PC-3 (cell line): Measurements from ENCODE around the gene GGCX. TPM values are rescaled to one million over a fixed set of nuclear protein-coding genes. Genes with fewer than 3 reads are reported as not detected.

Experiments used
- ATAC-seq: fragments of 200-7000 bp; cut with Tn5 transposase; 2 replicates; pipeline ENCODE4 v1.9.1; 2020; ENCODE audit warnings: mild to moderate bottlenecking, moderate library complexity
- BruUV-seq: library from RNA; stranded (reverse); fragments of 400-500 nt; replicated peaks from 2 replicates; lab custom pipeline; 2021; lab: Mats Ljungman, UMichigan
- CTCF ChIA-PET: fragments of 300-600 bp; sonication (Branson Sonifier 250); formaldehyde crosslinking; loops from one replicate; lab custom pipeline; 2022; ENCODE audit warnings: antibody characterized with exemption; lab: Charles Lee
- POLR2A ChIA-PET: fragments of 300-600 bp; sonication (Branson Sonifier 250); formaldehyde crosslinking; loops from one replicate; lab custom pipeline; 2022; ENCODE audit warnings: antibody characterized with exemption; ENCODE audit not compliant: unreplicated experiment; lab: Charles Lee
- DNase-seq: peaks from one replicate; pipeline ENCODE4 v3.0.0-alpha.2; 2015
- H2AFZ ChIP-seq: fragments of 300-600 bp; sonication (generic); 2 replicates; pipeline ENCODE4 v1.6.0; 2016; ENCODE audit warnings: antibody characterized with exemption, low read length
- H3F3A ChIP-seq: fragments of 300-600 bp; sonication (generic); one replicate; pipeline ENCODE4 v1.6.0; 2017; ENCODE audit warnings: antibody characterized with exemption, low read length, control low read depth, mild to moderate bottlenecking; ENCODE audit not compliant: unreplicated experiment
- H3K27ac ChIP-seq: fragments of 300-600 bp; sonication (generic); 2 replicates; pipeline ENCODE4 v1.5.1; 2016; ENCODE audit warnings: mild to moderate bottlenecking, low read length
- H3K27me3 ChIP-seq: fragments of 300-600 bp; sonication (generic); 2 replicates; pipeline ENCODE4 v1.6.1; 2016; ENCODE audit warnings: low read length, mixed read lengths
- H3K36me3 ChIP-seq: fragments of 300-600 bp; sonication (generic); 2 replicates; pipeline ENCODE4 v1.6.1; 2016; ENCODE audit warnings: low read depth, mixed run types, low read length, mixed read lengths
- H3K4me1 ChIP-seq: fragments of 300-600 bp; sonication (generic); 2 replicates; pipeline ENCODE4 v1.5.1; 2016; ENCODE audit warnings: low read length; ENCODE audit not compliant: insufficient read depth
- H3K4me2 ChIP-seq: fragments of 300-600 bp; sonication (generic); 2 replicates; pipeline ENCODE4 v1.6.0; 2016; ENCODE audit warnings: low read length
- H3K4me3 ChIP-seq: fragments of 300-600 bp; sonication (generic); 2 replicates; pipeline ENCODE4 v1.5.1; 2016; ENCODE audit warnings: mild to moderate bottlenecking, low read length, mixed read lengths
- H3K79me2 ChIP-seq: fragments of 300-600 bp; sonication (generic); 2 replicates; pipeline ENCODE4 v1.6.1; 2017; ENCODE audit warnings: low read length, mixed read lengths
- H3K9ac ChIP-seq: fragments of 300-600 bp; sonication (generic); 2 replicates; pipeline ENCODE4 v1.6.0; 2016; ENCODE audit warnings: mild to moderate bottlenecking, low read length
- H3K9me2 ChIP-seq: fragments of 300-600 bp; sonication (generic); replicated peaks from 2 replicates; pipeline ENCODE4 v1.6.1; 2016; ENCODE audit warnings: mixed run types, low read length, mixed read lengths
- H3K9me3 ChIP-seq: fragments of 300-600 bp; sonication (generic); 2 replicates; pipeline ENCODE4 v1.6.1; 2016; ENCODE audit warnings: low read length, mixed read lengths
- H4K20me1 ChIP-seq: fragments of 300-600 bp; sonication (generic); 2 replicates; pipeline ENCODE4 v1.6.1; 2016; ENCODE audit warnings: low read length, mixed read lengths
- EZH2 ChIP-seq: fragments of 300-600 bp; sonication (generic); IDR thresholded peaks from one replicate; pipeline ENCODE4 v1.6.1; 2017; ENCODE audit warnings: antibody characterized with exemption, mild to moderate bottlenecking, low read length; ENCODE audit not compliant: unreplicated experiment
- EZH2phosphoT487 ChIP-seq: fragments of 300-600 bp; sonication (generic); IDR thresholded peaks from 2 replicates; pipeline ENCODE4 v1.6.1; 2018; ENCODE audit warnings: mild to moderate bottlenecking, antibody characterized with exemption, low read length, borderline replicate concordance
- intact Hi-C: fragments of 100-400 bp; cut with micrococcal nuclease; formaldehyde crosslinking; loops from 2 replicates; pipeline ENCODE4 v1.9.0; 2023
- total RNA-seq: library from RNA; depleted of rRNA; stranded (reverse); fragments of >200 nt; gene quantifications from 2 replicates; pipeline ENCODE4 v1.2.3, GENCODE V29; 2014
- TF ChIP-seq, protein P1 (sequence below): fragments of 300-600 bp; sonication (generic); conservative IDR thresholded peaks from 2 replicates; pipeline ENCODE4 v1.5.1; 2017; ENCODE audit warnings: antibody characterized with exemption, low read depth, mild to moderate bottlenecking, low read length

The GGCX gene
- total RNA-seq, 1 experiment from 2014 or later: 46.7 TPM

DNA sequence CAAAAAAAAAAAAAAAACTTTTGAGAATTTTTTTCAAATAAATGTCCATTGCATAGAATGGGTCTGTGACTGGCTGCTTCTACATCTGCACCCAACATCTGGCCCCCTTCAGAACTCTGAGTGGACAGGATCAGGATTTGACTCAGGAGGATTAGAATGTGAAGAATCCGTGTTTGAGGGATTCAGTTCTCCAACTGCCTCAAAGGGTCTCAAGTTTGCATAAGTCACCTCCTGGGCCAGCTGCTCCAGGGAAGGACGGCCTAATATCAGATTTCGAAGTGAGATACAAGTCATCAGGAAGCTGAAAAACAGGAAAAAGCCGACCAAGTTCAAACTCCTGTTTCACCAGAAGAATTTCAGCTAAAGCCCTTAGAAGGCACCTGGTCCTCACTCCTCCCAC, 11.5 kb downstream of the GGCX start:
- H3F3A ChIP-seq: peaks cover 33% of the 10 kb centered on the region
- peak; percentile 0; the same call in 1 of the 2 replicates for ATAC-seq
- BruUV-seq: no TSS peak
- intact Hi-C loops: no loop called here
- ChIA-PET POLR2A (no interaction called here), CTCF (no interaction called here)
- no peaks in the 10 kb centered on the region for H3K9me3 ChIP-seq
- peaks cover 33% of the 10 kb centered on the region; the same call in 1 of the 2 replicates for H3K36me3 ChIP-seq
- TF ChIP-seq EZH2phosphoT487 (no peak), EZH2 (no peak)
- TF ChIP-seq, protein P1, sequence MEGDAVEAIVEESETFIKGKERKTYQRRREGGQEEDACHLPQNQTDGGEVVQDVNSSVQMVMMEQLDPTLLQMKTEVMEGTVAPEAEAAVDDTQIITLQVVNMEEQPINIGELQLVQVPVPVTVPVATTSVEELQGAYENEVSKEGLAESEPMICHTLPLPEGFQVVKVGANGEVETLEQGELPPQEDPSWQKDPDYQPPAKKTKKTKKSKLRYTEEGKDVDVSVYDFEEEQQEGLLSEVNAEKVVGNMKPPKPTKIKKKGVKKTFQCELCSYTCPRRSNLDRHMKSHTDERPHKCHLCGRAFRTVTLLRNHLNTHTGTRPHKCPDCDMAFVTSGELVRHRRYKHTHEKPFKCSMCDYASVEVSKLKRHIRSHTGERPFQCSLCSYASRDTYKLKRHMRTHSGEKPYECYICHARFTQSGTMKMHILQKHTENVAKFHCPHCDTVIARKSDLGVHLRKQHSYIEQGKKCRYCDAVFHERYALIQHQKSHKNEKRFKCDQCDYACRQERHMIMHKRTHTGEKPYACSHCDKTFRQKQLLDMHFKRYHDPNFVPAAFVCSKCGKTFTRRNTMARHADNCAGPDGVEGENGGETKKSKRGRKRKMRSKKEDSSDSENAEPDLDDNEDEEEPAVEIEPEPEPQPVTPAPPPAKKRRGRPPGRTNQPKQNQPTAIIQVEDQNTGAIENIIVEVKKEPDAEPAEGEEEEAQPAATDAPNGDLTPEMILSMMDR: no peak
- peaks cover 9% of the 10 kb centered on the region for H4K20me1 ChIP-seq
- H3K79me2 ChIP-seq: no peaks in the 10 kb centered on the region
- H3K27ac ChIP-seq: peak overlapping the region; percentile 41
- no peak overlapping the region for H3K4me3 ChIP-seq
- no peak overlapping the region for H3K9ac ChIP-seq
- peaks cover 16% of the 10 kb centered on the region for H3K4me1 ChIP-seq
- peak overlapping the region; percentile 17 for H3K4me2 ChIP-seq
- no peak overlapping the region for H2AFZ ChIP-seq
- no peaks in the 10 kb centered on the region for H3K9me2 ChIP-seq
- DNase-seq: peak; percentile 71
- H3K27me3 ChIP-seq: no peaks in the 10 kb centered on the region

DNA sequence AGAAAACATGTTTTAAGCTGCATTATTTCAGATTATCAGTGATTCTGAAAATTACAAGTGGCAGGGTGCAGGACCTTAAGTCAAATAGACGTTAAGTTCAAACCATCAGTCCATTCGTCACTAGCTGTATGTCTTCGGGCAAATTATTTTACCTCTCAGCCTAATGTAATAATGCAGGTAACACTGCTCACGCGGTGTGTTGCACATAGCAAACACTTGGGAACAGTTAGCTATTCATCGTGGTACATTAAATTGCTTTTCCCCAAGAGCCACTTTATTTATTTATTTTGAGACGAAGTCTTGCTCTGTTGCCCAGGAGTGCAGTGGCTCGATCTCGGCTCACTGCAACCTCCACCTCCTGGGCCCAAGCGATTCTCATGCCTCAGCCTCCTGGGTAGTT, 12.2 kb downstream of the GGCX start:
- H3F3A ChIP-seq: peaks cover 38% of the 10 kb centered on the region
- no peak for ATAC-seq
- H3K4me3 ChIP-seq: no peak overlapping the region
- DNase-seq: no peak
- H2AFZ ChIP-seq: no peak overlapping the region
- ChIA-PET CTCF (interaction anchor here (1.0 kb wide), 1 partner anchor 128 kb away, joined by 4 read pairs; no protein-coding TSS in a partner anchor), POLR2A (interaction anchor here (1.0 kb wide), 1 partner anchor 10 kb away, joined by 8 read pairs; the partner anchor contains the start of gene MAT2A)
- no peaks in the 10 kb centered on the region for H3K27me3 ChIP-seq
- TF ChIP-seq, protein P1: no peak
- TF ChIP-seq EZH2 (no peak), EZH2phosphoT487 (no peak)
- intact Hi-C loops: no loop called here
- H3K9me3 ChIP-seq: no peaks in the 10 kb centered on the region
- no peaks in the 10 kb centered on the region for H3K9me2 ChIP-seq
- no peak overlapping the region for H3K4me2 ChIP-seq
- no peak overlapping the region for H3K27ac ChIP-seq
- H3K4me1 ChIP-seq: peaks cover 16% of the 10 kb centered on the region
- TSS peak; percentile 25 for BruUV-seq
- peaks cover 17% of the 10 kb centered on the region for H4K20me1 ChIP-seq
- no peak overlapping the region for H3K9ac ChIP-seq
- peaks cover 36% of the 10 kb centered on the region for H3K36me3 ChIP-seq
- H3K79me2 ChIP-seq: no peaks in the 10 kb centered on the region

DNA sequence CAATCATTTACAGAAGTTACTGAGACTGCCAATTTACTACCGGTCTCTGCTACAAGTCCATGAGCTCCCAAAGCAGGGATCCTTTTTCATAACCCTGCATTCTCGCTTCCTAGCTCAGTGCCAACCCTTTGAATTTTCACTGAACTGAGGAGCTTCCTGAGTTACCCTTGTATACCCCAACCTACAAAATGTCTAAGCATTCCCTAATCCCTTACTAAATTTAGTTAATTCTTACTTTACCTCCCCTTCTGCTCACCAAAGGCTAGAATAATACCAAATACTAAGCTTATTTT, 12.7 kb downstream of the GGCX start:
- no peaks in the 10 kb centered on the region for H3K9me2 ChIP-seq
- ATAC-seq (no peak; the same call in 1 of the 2 replicates), DNase-seq (no peak)
- H4K20me1 ChIP-seq: peaks cover 18% of the 10 kb centered on the region
- peaks cover 40% of the 10 kb centered on the region for H3F3A ChIP-seq
- no peak for TF ChIP-seq EZH2
- TF ChIP-seq, protein P1: no peak
- H3K27me3 ChIP-seq: no peaks in the 10 kb centered on the region
- no peaks in the 10 kb centered on the region for H3K9me3 ChIP-seq
- no peak overlapping the region for H2AFZ ChIP-seq
- H3K4me3 ChIP-seq: no peak overlapping the region
- ChIA-PET CTCF (interaction anchor here (0.6 to 1.0 kb wide), 2 partner anchors 52 to 127 kb away, joined by 3 to 4 read pairs; no protein-coding TSS in a partner anchor), POLR2A (interaction anchor here (0.6 to 1.0 kb wide), 4 partner anchors 9 to 159 kb away, joined by 3 to 8 read pairs (median 4); partner anchors contain the start of gene MAT2A)
- H3K36me3 ChIP-seq: peaks cover 36% of the 10 kb centered on the region
- intact Hi-C loops: no loop called here
- no peaks in the 10 kb centered on the region for H3K79me2 ChIP-seq
- no peak overlapping the region for H3K4me2 ChIP-seq
- no peak overlapping the region for H3K27ac ChIP-seq
- no peak overlapping the region for H3K9ac ChIP-seq
- peaks cover 16% of the 10 kb centered on the region for H3K4me1 ChIP-seq
- BruUV-seq: no TSS peak
